Calu3 (cell line): Measurements from ENCODE around the gene OBP2B. TPM values are rescaled to one million over a fixed set of nuclear protein-coding genes. Genes with fewer than 3 reads are reported as not detected.
"Not testable (repeated sequence)": the region's sequence is repeated elsewhere in the genome, so short reads cannot be mapped to it uniquely, and the experiment has no call there.

ENCODE experiments used
- BruUV-seq: library from RNA; stranded (reverse); fragments of 400-500 nt; replicated peaks from 2 replicates; lab custom pipeline; 2021; lab: Mats Ljungman, UMichigan
- CTCF ChIA-PET: fragments of 300-600 bp; sonication (Branson Sonifier 250); formaldehyde crosslinking; loops from one replicate; lab custom pipeline; 2022; ENCODE audit warnings: antibody characterized with exemption; lab: Charles Lee
- DNase-seq: peaks from one replicate; pipeline ENCODE4 v3.0.0; 2022
- H3K27ac Mint-ChIP-seq: one replicate; pipeline ENCODE4 v1.8.0; 2022; ENCODE audit warnings: mixed read lengths; ENCODE audit not compliant: unreplicated experiment
- H3K27me3 Mint-ChIP-seq: one replicate; pipeline ENCODE4 v1.8.0; 2022; ENCODE audit warnings: mixed read lengths; ENCODE audit not compliant: unreplicated experiment
- H3K36me3 Mint-ChIP-seq: one replicate; pipeline ENCODE4 v1.8.0; 2022; ENCODE audit warnings: mild to moderate bottlenecking, moderate library complexity, mixed read lengths; ENCODE audit not compliant: insufficient read depth, unreplicated experiment
- H3K4me1 Mint-ChIP-seq: one replicate; pipeline ENCODE4 v1.8.0; 2022; ENCODE audit warnings: mild to moderate bottlenecking, low read depth, mixed read lengths; ENCODE audit not compliant: unreplicated experiment
- H3K4me3 Mint-ChIP-seq: one replicate; pipeline ENCODE4 v1.8.0; 2022; ENCODE audit warnings: mild to moderate bottlenecking, low read depth, moderate library complexity, mixed read lengths; ENCODE audit not compliant: unreplicated experiment
- H3K9me3 Mint-ChIP-seq: one replicate; pipeline ENCODE4 v1.8.0; 2022; ENCODE audit warnings: low read depth, mixed read lengths; ENCODE audit not compliant: unreplicated experiment
- CTCF ChIP-seq: fragments of 200-600 bp; IDR thresholded peaks from one replicate; pipeline ENCODE4 v1.8.0; 2022; ENCODE audit warnings: antibody characterized with exemption; ENCODE audit not compliant: unreplicated experiment
- intact Hi-C: fragments of 100-400 bp; cut with micrococcal nuclease; formaldehyde crosslinking; loops from one replicate; pipeline ENCODE4 v1.10.0; 2022; ENCODE audit not compliant: unreplicated experiment
- total RNA-seq: library from RNA; stranded (reverse); gene quantifications from 2 replicates; pipeline ENCODE4 v1.2.3, GENCODE V29; 2022

The OBP2B gene
- total RNA-seq, 1 experiment from 2014 or later, result not detected

- Mint-ChIP-seq H3K27me3 (peaks cover 39% of the 10 kb centered on the region), H3K36me3 (peaks cover 7% of the 10 kb centered on the region), H3K9me3 (no peaks in the 10 kb centered on the region), H3K4me3 (no peak overlapping the region), H3K4me1 (no peaks in the 10 kb centered on the region), H3K27ac (no peak overlapping the region)
- BruUV-seq, result no TSS peak
- CTCF ChIA-PET, result no interaction called here
- no peak for TF ChIP-seq CTCF
- no peak for DNase-seq
- intact Hi-C loops, result no loop called here
Observed at GRCh38 chr9:133234577-133235322, 25.7 kb upstream of the OBP2B start.

GRCh38 chr9:133233681-133234432, 24.8 kb upstream of the OBP2B start:
- no peak for DNase-seq
- intact Hi-C loops, result no loop called here
- Mint-ChIP-seq H3K36me3 (peaks cover 6% of the 10 kb centered on the region), H3K9me3 (no peaks in the 10 kb centered on the region), H3K4me3 (no peak overlapping the region), H3K27ac (no peak overlapping the region), H3K27me3 (peaks cover 48% of the 10 kb centered on the region), H3K4me1 (no peaks in the 10 kb centered on the region)
- TF ChIP-seq CTCF, result no peak
- CTCF ChIA-PET, result no interaction called here
- no TSS peak for BruUV-seq

- BruUV-seq, H3K9me3 Mint-ChIP-seq, H3K27ac Mint-ChIP-seq, H3K36me3 Mint-ChIP-seq, intact Hi-C loops, H3K4me1 Mint-ChIP-seq, CTCF ChIA-PET, DNase-seq, H3K4me3 Mint-ChIP-seq: not testable (repeated sequence)
- peaks cover 41% of the 10 kb centered on the region for H3K27me3 Mint-ChIP-seq
Observed at GRCh38 chr9:133231934-133232568, 23.0 kb upstream of the OBP2B start.

GRCh38 chr9:133230514-133230913, 21.5 kb upstream of the OBP2B start:
- H3K36me3 Mint-ChIP-seq, H3K9me3 Mint-ChIP-seq, CTCF ChIA-PET, BruUV-seq, H3K27ac Mint-ChIP-seq, intact Hi-C loops, H3K4me1 Mint-ChIP-seq, DNase-seq, H3K4me3 Mint-ChIP-seq: not testable (repeated sequence)
- H3K27me3 Mint-ChIP-seq, result peaks cover 37% of the 10 kb centered on the region

GRCh38 chr9:133230093-133230492, 21.0 kb upstream of the OBP2B start:
- H3K4me1 Mint-ChIP-seq, result no peaks in the 10 kb centered on the region
- no peak overlapping the region for H3K27ac Mint-ChIP-seq
- intact Hi-C loops, result no loop called here
- no peak for DNase-seq
- no peak overlapping the region for H3K4me3 Mint-ChIP-seq
- CTCF ChIA-PET, result interaction anchor here (0.6 kb wide), 1 partner anchor 67 kb away, joined by 3 read pairs; no protein-coding TSS in a partner anchor
- no peaks in the 10 kb centered on the region for H3K9me3 Mint-ChIP-seq
- TF ChIP-seq CTCF, result no peak
- peaks cover 37% of the 10 kb centered on the region for H3K27me3 Mint-ChIP-seq
- no peaks in the 10 kb centered on the region for H3K36me3 Mint-ChIP-seq
- BruUV-seq, result no TSS peak

- H3K27ac Mint-ChIP-seq, H3K9me3 Mint-ChIP-seq, BruUV-seq, H3K4me3 Mint-ChIP-seq, H3K4me1 Mint-ChIP-seq, H3K36me3 Mint-ChIP-seq, intact Hi-C loops, DNase-seq, CTCF ChIA-PET: not testable (repeated sequence)
- peaks cover 37% of the 10 kb centered on the region for H3K27me3 Mint-ChIP-seq
Observed at GRCh38 chr9:133228474-133229193, 19.6 kb upstream of the OBP2B start.

GRCh38 chr9:133227996-133228395, 18.9 kb upstream of the OBP2B start:
- H3K27me3 Mint-ChIP-seq, result peaks cover 37% of the 10 kb centered on the region
- intact Hi-C loops, result not testable (repeated sequence)

More at GRCh38 chr9:133227996-133228395, 18.9 kb upstream of the OBP2B start:
- BruUV-seq, H3K4me1 Mint-ChIP-seq, H3K9me3 Mint-ChIP-seq, DNase-seq, CTCF ChIA-PET, H3K36me3 Mint-ChIP-seq, H3K27ac Mint-ChIP-seq, H3K4me3 Mint-ChIP-seq: not testable (repeated sequence)
